ENCODE data around the gene NEDD4L. TPM values are rescaled to one million over a fixed set of nuclear protein-coding genes. Genes with fewer than 3 reads are reported as not detected.

Gene NEDD4L
- total and polyA plus RNA-seq, 2 donors (not counting 1 experiment from before 2014, with no cell fraction given) = 10.3 to 25.7 TPM

- Histone ChIP-seq H3K4me3 (ENCODE audit: control extremely low read depth in 1 of 5, extremely low read depth in 1 of 5, insufficient read depth in 1 of 5, low read depth in 2 of 5, low read length in 4 of 5) (no peak overlapping the region), H2AFZ (ENCODE audit: insufficient read depth, low read depth, low read length, poor library complexity, severe bottlenecking) (no peak overlapping the region), H4K20me1 (ENCODE audit: control insufficient read depth, insufficient read depth, low read length, poor library complexity, severe bottlenecking) (no peaks in the 10 kb centered on the region), H3K4me1 (ENCODE audit: control insufficient read depth in 2 of 2, insufficient read depth in 2 of 2, low read length in 2 of 2) (no peaks in the 10 kb centered on the region), H3K9me3 (ENCODE audit: control extremely low read depth in 1 of 3, control insufficient read depth in 2 of 3, insufficient read depth in 1 of 3, low read length in 2 of 3) (no peaks in the 10 kb centered on the region), H3K79me2 (ENCODE audit: control insufficient read depth, insufficient read depth, low read length) (no peaks in the 10 kb centered on the region), H3K9ac (ENCODE audit: low read length) (no peak overlapping the region), H3K27ac (ENCODE audit: low read length in 2 of 2) (no peak overlapping the region), H3K4me2 (replicated peaks; ENCODE audit: low read depth, low read length, poor library complexity, severe bottlenecking) (no peak overlapping the region), H3K27me3 (replicated peaks in 1 of 4; ENCODE audit: control extremely low read depth in 1 of 4, control insufficient read depth in 3 of 4, insufficient read depth in 4 of 4, low read length in 3 of 4) (no peaks in the 10 kb centered on the region), H3K36me3 (replicated peaks in 1 of 2; ENCODE audit: control extremely low read depth in 1 of 2, control insufficient read depth in 1 of 2, extremely low read depth in 1 of 2, insufficient read depth in 2 of 2, low read length in 1 of 2) (no peaks in the 10 kb centered on the region)
- no peak for ATAC-seq (ENCODE audit: low read depth)
- intact Hi-C loops (cut with micrococcal nuclease) = no loop called here
- Mint-ChIP-seq H3K4me3 (no peak overlapping the region), H3K27me3 (no peaks in the 10 kb centered on the region), H3K4me1 (no peaks in the 10 kb centered on the region), H3K9me3 (ENCODE audit: insufficient read depth) (no peaks in the 10 kb centered on the region), H3K27ac (no peak overlapping the region)
- DNase-seq = no peak
- TF ChIP-seq CTCF (IDR thresholded peaks at IDR 0.05) (no peak), EZH2 (IDR thresholded peaks at IDR 0.05; ENCODE audit: borderline replicate concordance, insufficient read depth, low read depth, low read length, poor library complexity, severe bottlenecking) (no peak)
- CTCF ChIA-PET = interaction anchor here (1.6 kb wide), 1 partner anchor 10 kb away, joined by 3 read pairs; no protein-coding TSS in a partner anchor
- 100% methylated on average over 2 of the region's 3 CpGs for WGBS (ENCODE audit: insufficient coverage)
- POLR2A ChIA-PET = no interaction called here
These were observed 294.1 kb downstream of the NEDD4L start for GRCh38 chr18:58338141-58338540.

GRCh38 chr18:58338961-58339592 is 295.1 kb downstream of the NEDD4L start:
- Mint-ChIP-seq H3K27ac (no peak overlapping the region), H3K27me3 (no peaks in the 10 kb centered on the region), H3K4me3 (no peak overlapping the region), H3K4me1 (no peaks in the 10 kb centered on the region), H3K9me3 (ENCODE audit: insufficient read depth) (no peaks in the 10 kb centered on the region)
- H3K4me3 ChIP-seq (ENCODE audit: control extremely low read depth in 1 of 5, extremely low read depth in 1 of 5, insufficient read depth in 1 of 5, low read depth in 2 of 5, low read length in 4 of 5) = no peak overlapping the region
- no peak overlapping the region for H3K4me2 ChIP-seq (replicated peaks; ENCODE audit: low read depth, low read length, poor library complexity, severe bottlenecking)
- no CpG with 5 or more reads among the region's 9 CpGs for WGBS (ENCODE audit: insufficient coverage)
- POLR2A ChIA-PET = interaction anchor here (0.6 kb wide), 1 partner anchor 267 kb away, joined by 3 read pairs; no protein-coding TSS in a partner anchor
- H3K9me3 ChIP-seq (ENCODE audit: control extremely low read depth in 1 of 3, control insufficient read depth in 2 of 3, insufficient read depth in 1 of 3, low read length in 2 of 3) = no peaks in the 10 kb centered on the region
- DNase-seq = no peak
- H3K27me3 ChIP-seq (replicated peaks in 1 of 4; ENCODE audit: control extremely low read depth in 1 of 4, control insufficient read depth in 3 of 4, insufficient read depth in 4 of 4, low read length in 3 of 4) = no peaks in the 10 kb centered on the region
- H3K4me1 ChIP-seq (ENCODE audit: control insufficient read depth in 2 of 2, insufficient read depth in 2 of 2, low read length in 2 of 2) = no peaks in the 10 kb centered on the region
- H2AFZ ChIP-seq (ENCODE audit: insufficient read depth, low read depth, low read length, poor library complexity, severe bottlenecking) = no peak overlapping the region
- H3K36me3 ChIP-seq (replicated peaks in 1 of 2; ENCODE audit: control extremely low read depth in 1 of 2, control insufficient read depth in 1 of 2, extremely low read depth in 1 of 2, insufficient read depth in 2 of 2, low read length in 1 of 2) = no peaks in the 10 kb centered on the region
- TF ChIP-seq CTCF (IDR thresholded peaks at IDR 0.05) = no peak
- TF ChIP-seq EZH2 (IDR thresholded peaks at IDR 0.05; ENCODE audit: borderline replicate concordance, insufficient read depth, low read depth, low read length, poor library complexity, severe bottlenecking) = no peak
- H3K79me2 ChIP-seq (ENCODE audit: control insufficient read depth, insufficient read depth, low read length) = no peaks in the 10 kb centered on the region
- CTCF ChIA-PET = interaction anchor here (1.6 kb wide), 2 partner anchors 9 to 10 kb away, joined by 3 to 4 read pairs; no protein-coding TSS in a partner anchor
- no peaks in the 10 kb centered on the region for H4K20me1 ChIP-seq (ENCODE audit: control insufficient read depth, insufficient read depth, low read length, poor library complexity, severe bottlenecking)
- H3K9ac ChIP-seq (ENCODE audit: low read length) = no peak overlapping the region
- intact Hi-C loops (cut with micrococcal nuclease) = no loop called here
- ATAC-seq (ENCODE audit: low read depth) = no peak
- no peak overlapping the region for H3K27ac ChIP-seq (ENCODE audit: low read length in 2 of 2)

Measured in B cell (primary cell).